Left lung (tissue), 10 donors: ENCODE results near the gene GATA5. TPM values are rescaled to one million over a fixed set of nuclear protein-coding genes. Genes with fewer than 3 reads are reported as not detected.

Source experiments
- ATAC-seq: fragments of 200-7000 bp; cut with Tn5 transposase; one replicate; pipeline ENCODE4 v1.9.1; 2020; ENCODE audit warnings: moderate library complexity
- DNase-seq, 4 donors: peaks; one replicate each; pipeline ENCODE4 v3.0.0-alpha.2; 2013 to 2020
- H3K27ac ChIP-seq, 2 donors: fragments of 200-600 bp; sonication (generic) in 1 of 2; one replicate each; pipeline versions ENCODE4 v1.5.0 to v1.8.0; 2020 to 2021
- H3K27me3 ChIP-seq, 2 donors: fragments of 200-600 bp; sonication (generic) in 1 of 2; one replicate each; pipeline versions ENCODE4 v1.5.0 to v1.8.0; 2020 to 2021
- H3K36me3 ChIP-seq, 2 donors: fragments of 200-600 bp; sonication (generic) in 1 of 2; one replicate each; pipeline versions ENCODE4 v1.5.0 to v1.8.0; 2020 to 2021
- H3K4me1 ChIP-seq, 2 donors: fragments of 200-600 bp; one replicate each; pipeline ENCODE4 v1.8.0; 2021
- H3K4me3 ChIP-seq, 2 donors: fragments of 200-600 bp; sonication (generic) in 1 of 2; one replicate each; pipeline versions ENCODE4 v1.5.0 to v1.8.0; 2020 to 2021; ENCODE audit warnings: mild to moderate bottlenecking in 1 of 2
- H3K9me3 ChIP-seq, 2 donors: fragments of 200-600 bp; sonication (generic) in 1 of 2; one replicate each; pipeline versions ENCODE4 v1.5.0 to v1.8.0; 2020 to 2021
- CTCF ChIP-seq, 2 donors: fragments of 200-600 bp; sonication (generic) in 1 of 2; IDR thresholded peaks; one replicate each; pipeline versions ENCODE4 v1.5.0 to v1.8.0; 2021; ENCODE audit warnings: antibody characterized with exemption in 2 of 2
- intact Hi-C, 2 donors: fragments of 100-400 bp; cut with DNase I; formaldehyde crosslinking; loops; one replicate each; pipeline versions ENCODE4 v1.11.2 to v1.14.2; 2022
- polyA plus RNA-seq, 6 donors: library from polyadenylated mRNA; unstranded; fragments of 120-200 nt; gene quantifications; one replicate each; pipeline ENCODE4 v1.2.1, GENCODE V29; 2013; ENCODE audit not compliant: insufficient read length in 6 of 6
- total RNA-seq, 2 donors: library from RNA; stranded (reverse); fragmentation: NEBNext Ultra II Directional; extraction: Animal tissue kit (Norgen Biotek cat#: 25700); gene quantifications; one replicate each; pipeline ENCODE4 v1.2.1, GENCODE V29; 2021
- donor health status: DM: no; HTN: yes; CAD: no.
- donor health status: DM: no; HTN: no; CAD: no.

The GATA5 gene
- total and polyA plus RNA-seq, 8 donors: 0.84 to 45.8 (median 30.9) TPM

GRCh38 chr20:62420846-62421715 is 54.7 kb downstream of the GATA5 start:
- Histone ChIP-seq H3K27me3 (peaks cover 0 to 45% of the 10 kb centered on the region in 2 donors), H3K27ac (no peak overlapping the region), H3K36me3 (no peaks in the 10 kb centered on the region), H3K9me3 (no peaks in the 10 kb centered on the region), H3K4me1 (no peaks in the 10 kb centered on the region), H3K4me3 (no peak overlapping the region)
- ATAC-seq: no peak
- DNase-seq: no peak
- no peak for TF ChIP-seq CTCF (IDR thresholded peaks at IDR 0.05)
- intact Hi-C loops: no loop called here

- H3K9me3 ChIP-seq: no peaks in the 10 kb centered on the region
- ATAC-seq (no peak), DNase-seq (no peak)
- no peaks in the 10 kb centered on the region for H3K36me3 ChIP-seq
- no peaks in the 10 kb centered on the region for H3K4me1 ChIP-seq
- peaks cover 0 to 43% of the 10 kb centered on the region in 2 donors for H3K27me3 ChIP-seq
- intact Hi-C loops: no loop called here
- no peak for TF ChIP-seq CTCF (IDR thresholded peaks at IDR 0.05)
- no peak overlapping the region for H3K4me3 ChIP-seq
- H3K27ac ChIP-seq: no peak overlapping the region
Observed at GRCh38 chr20:62419759-62420158, 56.0 kb downstream of the GATA5 start.

GRCh38 chr20:62418709-62419487 is 56.9 kb downstream of the GATA5 start:
- H3K4me3 ChIP-seq: no peak overlapping the region
- no peaks in the 10 kb centered on the region for H3K36me3 ChIP-seq
- intact Hi-C loops: no loop called here
- H3K9me3 ChIP-seq: no peaks in the 10 kb centered on the region
- H3K27me3 ChIP-seq: peaks cover 0 to 34% of the 10 kb centered on the region in 2 donors
- no peak for TF ChIP-seq CTCF (IDR thresholded peaks at IDR 0.05)
- ATAC-seq: no peak
- no peak for DNase-seq
- no peak overlapping the region for H3K27ac ChIP-seq
- H3K4me1 ChIP-seq: no peaks in the 10 kb centered on the region

GRCh38 chr20:62417981-62418708 is 57.6 kb downstream of the GATA5 start:
- ATAC-seq (no peak), DNase-seq (no peak)
- H3K4me3 ChIP-seq: no peak overlapping the region
- intact Hi-C loops: no loop called here
- no peaks in the 10 kb centered on the region for H3K4me1 ChIP-seq
- TF ChIP-seq CTCF (IDR thresholded peaks at IDR 0.05): no peak
- peaks cover 0 to 27% of the 10 kb centered on the region in 2 donors for H3K27me3 ChIP-seq
- H3K36me3 ChIP-seq: no peaks in the 10 kb centered on the region
- no peaks in the 10 kb centered on the region for H3K9me3 ChIP-seq
- H3K27ac ChIP-seq: no peak overlapping the region
